DND-41 (cell line): Measurements from ENCODE around the gene PER2.

Experiments
- ATAC-seq: fragments of 200-7000 bp; cut with Tn5 transposase; 3 replicates; pipeline ENCODE4 v1.9.1; 2021; ENCODE audit warnings: low read depth; ENCODE audit not compliant: insufficient read depth
- DNase-seq: peaks from one replicate; pipeline ENCODE4 v3.0.0-alpha.2; 2020
- H2AFZ ChIP-seq: 2 replicates; pipeline ENCODE4 v1.6.0; 2012; ENCODE audit warnings: low read depth, low read length
- H3K27ac ChIP-seq: 2 replicates; pipeline ENCODE4 v1.5.1; 2012; ENCODE audit warnings: low read length, inconsistent platforms
- H3K27me3 ChIP-seq: fragments of 200-600 bp; sonication (generic); 2 replicates; pipeline ENCODE4 v1.6.0; 2012; ENCODE audit warnings: low read length, mild to moderate bottlenecking, inconsistent platforms; ENCODE audit not compliant: insufficient read depth, poor library complexity
- H3K36me3 ChIP-seq: 2 replicates; pipeline ENCODE4 v1.5.1; 2012; ENCODE audit warnings: low read length, inconsistent platforms; ENCODE audit not compliant: insufficient read depth
- H3K4me1 ChIP-seq: 2 replicates; pipeline ENCODE4 v1.5.1; 2012; ENCODE audit warnings: mild to moderate bottlenecking, low read length; ENCODE audit not compliant: insufficient read depth
- H3K4me2 ChIP-seq: 2 replicates; pipeline ENCODE4 v1.6.0; 2012; ENCODE audit warnings: mild to moderate bottlenecking, moderate library complexity, low read length, inconsistent platforms; ENCODE audit not compliant: insufficient read depth
- H3K4me3 ChIP-seq, 2 experiments: fragments of 200-600 bp in 1 of 2; shearing (Covaris generic) in 1 of 2; 2 replicates each; pipeline ENCODE4 v1.5.1; 2012 to 2016; ENCODE audit warnings: inconsistent platforms in 2 of 2, low read length in 2 of 2, mild to moderate bottlenecking in 2 of 2, low read depth in 1 of 2, moderate library complexity in 1 of 2
- H3K79me2 ChIP-seq: 2 replicates; pipeline ENCODE4 v1.6.0; 2012; ENCODE audit warnings: low read length, inconsistent platforms; ENCODE audit not compliant: insufficient read depth
- H3K9ac ChIP-seq: 2 replicates; pipeline ENCODE4 v1.6.0; 2012; ENCODE audit warnings: low read depth, mild to moderate bottlenecking, inconsistent platforms, low read length, moderate library complexity
- H3K9me3 ChIP-seq: 2 replicates; pipeline ENCODE4 v1.5.1; 2012; ENCODE audit warnings: low read length, moderate library complexity, mild to moderate bottlenecking, inconsistent platforms; ENCODE audit not compliant: insufficient read depth, severe bottlenecking
- H4K20me1 ChIP-seq: 2 replicates; pipeline ENCODE4 v1.6.0; 2012; ENCODE audit warnings: low read length; ENCODE audit not compliant: insufficient read depth
- CTCF ChIP-seq: IDR thresholded peaks from 2 replicates; pipeline ENCODE4 v1.5.1; 2012; ENCODE audit warnings: borderline replicate concordance, low read length, moderate library complexity, mild to moderate bottlenecking; ENCODE audit not compliant: poor library complexity, severe bottlenecking; ENCODE audit errors: extremely low read depth
- EZH2 ChIP-seq: IDR thresholded peaks from 3 replicates; pipeline ENCODE4 v1.6.1; 2012; ENCODE audit warnings: borderline replicate concordance, low read depth, mild to moderate bottlenecking, moderate library complexity, low read length, inconsistent platforms; ENCODE audit not compliant: severe bottlenecking

Gene PER2

GRCh38 chr2:238235331-238235732 lies 53.1 kb downstream of the PER2 start:
- H3K36me3 ChIP-seq = no peaks in the 10 kb centered on the region
- no peak overlapping the region for H3K4me2 ChIP-seq
- ATAC-seq (no peak), DNase-seq (no peak)
- no peak overlapping the region for H2AFZ ChIP-seq
- no peaks in the 10 kb centered on the region for H3K9me3 ChIP-seq
- no peaks in the 10 kb centered on the region for H4K20me1 ChIP-seq
- H3K79me2 ChIP-seq = no peaks in the 10 kb centered on the region
- H3K4me3 ChIP-seq = no peak overlapping the region
- H3K4me1 ChIP-seq = peaks cover 8% of the 10 kb centered on the region
- TF ChIP-seq CTCF (no peak), EZH2 (no peak)
- H3K27me3 ChIP-seq = peaks cover 9% of the 10 kb centered on the region
- H3K9ac ChIP-seq = no peak overlapping the region
- H3K27ac ChIP-seq = no peak overlapping the region

GRCh38 chr2:238233625-238234024 lies 54.8 kb downstream of the PER2 start:
- Histone ChIP-seq H3K27me3 (peaks cover 12% of the 10 kb centered on the region), H3K4me3 (no peak overlapping the region), H3K79me2 (no peaks in the 10 kb centered on the region), H2AFZ (no peak overlapping the region), H4K20me1 (0 out of 2 replicates have a peak, but pooled peaks cover 6% of the 10 kb centered on the region), H3K9ac (no peak overlapping the region), H3K9me3 (no peaks in the 10 kb centered on the region), H3K4me1 (peaks cover 5% of the 10 kb centered on the region), H3K36me3 (no peaks in the 10 kb centered on the region), H3K4me2 (no peak overlapping the region), H3K27ac (no peak overlapping the region)
- TF ChIP-seq CTCF (no peak), EZH2 (no peak)
- no peak for ATAC-seq
- no peak for DNase-seq

GRCh38 chr2:238231809-238232208 lies 56.6 kb downstream of the PER2 start:
- no peak for ATAC-seq
- Histone ChIP-seq H4K20me1 (0 out of 2 replicates have a peak, but pooled peaks cover 6% of the 10 kb centered on the region), H3K9ac (no peak overlapping the region), H3K27me3 (peaks cover 6% of the 10 kb centered on the region), H3K4me3 (no peak overlapping the region), H2AFZ (no peak overlapping the region), H3K4me2 (no peak overlapping the region), H3K4me1 (peaks cover 5% of the 10 kb centered on the region), H3K36me3 (no peaks in the 10 kb centered on the region), H3K79me2 (no peaks in the 10 kb centered on the region), H3K9me3 (no peaks in the 10 kb centered on the region), H3K27ac (no peak overlapping the region)
- no peak for DNase-seq
- TF ChIP-seq CTCF (no peak), EZH2 (no peak)
